ENCODE data around the gene HNRNPA0.
A peak's percentile ranks its signal among the peaks of the same experiment; 100 is the strongest.

The HNRNPA0 gene

GRCh38 chr5:137750436-137750835, 3.7 kb downstream of the HNRNPA0 start:
- no peak for TF ChIP-seq CTCF (IDR thresholded peaks at IDR 0.05; ENCODE audit: insufficient read depth, low read length, poor library complexity, severe bottlenecking)
- no peak for TF ChIP-seq EZH2phosphoT487 (conservative IDR thresholded peaks at IDR 0.05; ENCODE audit: low read length)
- H3K9ac ChIP-seq (ENCODE audit: low read length) = no peak overlapping the region
- H3K79me2 ChIP-seq (ENCODE audit: insufficient read depth, low read length) = peaks cover 38% of the 10 kb centered on the region
- no peaks in the 10 kb centered on the region for H3K9me2 ChIP-seq (replicated peaks; ENCODE audit: insufficient read depth, low read length)
- H3F3A ChIP-seq (ENCODE audit: insufficient read depth) = peaks cover 27% of the 10 kb centered on the region
- H3K4me2 ChIP-seq (ENCODE audit: low read depth, low read length, poor library complexity, severe bottlenecking) = peak overlapping the region; percentile 96
- no peaks in the 10 kb centered on the region for H3K27me3 ChIP-seq (ENCODE audit: low read length)
- no peak overlapping the region for H2AFZ ChIP-seq (ENCODE audit: low read depth, low read length, severe bottlenecking)
- peaks cover 26% of the 10 kb centered on the region for H3K36me3 ChIP-seq (ENCODE audit: low read length)
- peaks cover 46% of the 10 kb centered on the region for H4K20me1 ChIP-seq (ENCODE audit: low read depth, low read length)
- no peaks in the 10 kb centered on the region for H3K9me3 ChIP-seq (ENCODE audit: insufficient read depth, low read length)
- H3K27ac ChIP-seq (ENCODE audit: low read depth, low read length) = no peak overlapping the region
- no peak overlapping the region for H3K4me3 ChIP-seq (ENCODE audit: insufficient read depth, low read length, poor library complexity, severe bottlenecking)

- Histone ChIP-seq H3K27ac (ENCODE audit: low read depth, low read length) (no peak overlapping the region), H3K4me2 (ENCODE audit: low read depth, low read length, poor library complexity, severe bottlenecking) (no peak overlapping the region), H4K20me1 (ENCODE audit: low read depth, low read length) (peaks cover 46% of the 10 kb centered on the region), H3K4me3 (ENCODE audit: insufficient read depth, low read length, poor library complexity, severe bottlenecking) (no peak overlapping the region), H3K27me3 (ENCODE audit: low read length) (no peaks in the 10 kb centered on the region), H3F3A (ENCODE audit: insufficient read depth) (peaks cover 27% of the 10 kb centered on the region), H3K79me2 (ENCODE audit: insufficient read depth, low read length) (peaks cover 26% of the 10 kb centered on the region), H2AFZ (ENCODE audit: low read depth, low read length, severe bottlenecking) (no peak overlapping the region), H3K36me3 (ENCODE audit: low read length) (peaks cover 25% of the 10 kb centered on the region), H3K9me2 (replicated peaks; ENCODE audit: insufficient read depth, low read length) (no peaks in the 10 kb centered on the region), H3K9ac (ENCODE audit: low read length) (no peak overlapping the region), H3K9me3 (ENCODE audit: insufficient read depth, low read length) (no peaks in the 10 kb centered on the region)
- TF ChIP-seq CTCF (IDR thresholded peaks at IDR 0.05; ENCODE audit: insufficient read depth, low read length, poor library complexity, severe bottlenecking) (no peak), EZH2phosphoT487 (conservative IDR thresholded peaks at IDR 0.05; ENCODE audit: low read length) (no peak)
Measured at GRCh38 chr5:137747848-137748247, 6.3 kb downstream of the HNRNPA0 start.

GRCh38 chr5:137743031-137743640, 11.0 kb downstream of the HNRNPA0 start:
- H3K9ac ChIP-seq (ENCODE audit: low read length) = no peak overlapping the region
- TF ChIP-seq EZH2phosphoT487 (conservative IDR thresholded peaks at IDR 0.05; ENCODE audit: low read length) (no peak), CTCF (IDR thresholded peaks at IDR 0.05; ENCODE audit: insufficient read depth, low read length, poor library complexity, severe bottlenecking) (peak; percentile 44)
- no peak overlapping the region for H3K27ac ChIP-seq (ENCODE audit: low read depth, low read length)
- H3K9me2 ChIP-seq (replicated peaks; ENCODE audit: insufficient read depth, low read length) = no peaks in the 10 kb centered on the region
- H3K79me2 ChIP-seq (ENCODE audit: insufficient read depth, low read length) = no peaks in the 10 kb centered on the region
- H3K36me3 ChIP-seq (ENCODE audit: low read length) = no peaks in the 10 kb centered on the region
- H2AFZ ChIP-seq (ENCODE audit: low read depth, low read length, severe bottlenecking) = no peak overlapping the region
- H3K9me3 ChIP-seq (ENCODE audit: insufficient read depth, low read length) = no peaks in the 10 kb centered on the region
- H3K4me2 ChIP-seq (ENCODE audit: low read depth, low read length, poor library complexity, severe bottlenecking) = no peak overlapping the region
- H3F3A ChIP-seq (ENCODE audit: insufficient read depth) = 0 out of 2 replicates have a peak, but pooled peaks cover 2% of the 10 kb centered on the region
- no peak overlapping the region for H3K4me3 ChIP-seq (ENCODE audit: insufficient read depth, low read length, poor library complexity, severe bottlenecking)
- H4K20me1 ChIP-seq (ENCODE audit: low read depth, low read length) = peaks cover under 1% of the 10 kb centered on the region; the same call in 1 of the 2 replicates
- no peaks in the 10 kb centered on the region for H3K27me3 ChIP-seq (ENCODE audit: low read length)
